PC-3 (cell line): ENCODE measurements around the gene KRT33A. TPM values are rescaled to one million over a fixed set of nuclear protein-coding genes. Genes with fewer than 3 reads are reported as not detected.

Experiments used
- ATAC-seq: fragments of 200-7000 bp; cut with Tn5 transposase; 2 replicates; pipeline ENCODE4 v1.9.1; 2020; ENCODE audit warnings: mild to moderate bottlenecking, moderate library complexity
- BruUV-seq: library from RNA; stranded (reverse); fragments of 400-500 nt; replicated peaks from 2 replicates; lab custom pipeline; 2021; lab: Mats Ljungman, UMichigan
- CTCF ChIA-PET: fragments of 300-600 bp; sonication (Branson Sonifier 250); formaldehyde crosslinking; loops from one replicate; lab custom pipeline; 2022; ENCODE audit warnings: antibody characterized with exemption; lab: Charles Lee
- POLR2A ChIA-PET: fragments of 300-600 bp; sonication (Branson Sonifier 250); formaldehyde crosslinking; loops from one replicate; lab custom pipeline; 2022; ENCODE audit warnings: antibody characterized with exemption; ENCODE audit not compliant: unreplicated experiment; lab: Charles Lee
- DNase-seq: peaks from one replicate; pipeline ENCODE4 v3.0.0-alpha.2; 2015
- H2AFZ ChIP-seq: fragments of 300-600 bp; sonication (generic); 2 replicates; pipeline ENCODE4 v1.6.0; 2016; ENCODE audit warnings: antibody characterized with exemption, low read length
- H3F3A ChIP-seq: fragments of 300-600 bp; sonication (generic); one replicate; pipeline ENCODE4 v1.6.0; 2017; ENCODE audit warnings: antibody characterized with exemption, low read length, control low read depth, mild to moderate bottlenecking; ENCODE audit not compliant: unreplicated experiment
- H3K27ac ChIP-seq: fragments of 300-600 bp; sonication (generic); 2 replicates; pipeline ENCODE4 v1.5.1; 2016; ENCODE audit warnings: mild to moderate bottlenecking, low read length
- H3K27me3 ChIP-seq: fragments of 300-600 bp; sonication (generic); 2 replicates; pipeline ENCODE4 v1.6.1; 2016; ENCODE audit warnings: low read length, mixed read lengths
- H3K36me3 ChIP-seq: fragments of 300-600 bp; sonication (generic); 2 replicates; pipeline ENCODE4 v1.6.1; 2016; ENCODE audit warnings: low read depth, mixed run types, low read length, mixed read lengths
- H3K4me1 ChIP-seq: fragments of 300-600 bp; sonication (generic); 2 replicates; pipeline ENCODE4 v1.5.1; 2016; ENCODE audit warnings: low read length; ENCODE audit not compliant: insufficient read depth
- H3K4me2 ChIP-seq: fragments of 300-600 bp; sonication (generic); 2 replicates; pipeline ENCODE4 v1.6.0; 2016; ENCODE audit warnings: low read length
- H3K4me3 ChIP-seq: fragments of 300-600 bp; sonication (generic); 2 replicates; pipeline ENCODE4 v1.5.1; 2016; ENCODE audit warnings: mild to moderate bottlenecking, low read length, mixed read lengths
- H3K79me2 ChIP-seq: fragments of 300-600 bp; sonication (generic); 2 replicates; pipeline ENCODE4 v1.6.1; 2017; ENCODE audit warnings: low read length, mixed read lengths
- H3K9ac ChIP-seq: fragments of 300-600 bp; sonication (generic); 2 replicates; pipeline ENCODE4 v1.6.0; 2016; ENCODE audit warnings: mild to moderate bottlenecking, low read length
- H3K9me2 ChIP-seq: fragments of 300-600 bp; sonication (generic); replicated peaks from 2 replicates; pipeline ENCODE4 v1.6.1; 2016; ENCODE audit warnings: mixed run types, low read length, mixed read lengths
- H3K9me3 ChIP-seq: fragments of 300-600 bp; sonication (generic); 2 replicates; pipeline ENCODE4 v1.6.1; 2016; ENCODE audit warnings: low read length, mixed read lengths
- H4K20me1 ChIP-seq: fragments of 300-600 bp; sonication (generic); 2 replicates; pipeline ENCODE4 v1.6.1; 2016; ENCODE audit warnings: low read length, mixed read lengths
- EZH2 ChIP-seq: fragments of 300-600 bp; sonication (generic); IDR thresholded peaks from one replicate; pipeline ENCODE4 v1.6.1; 2017; ENCODE audit warnings: antibody characterized with exemption, mild to moderate bottlenecking, low read length; ENCODE audit not compliant: unreplicated experiment
- EZH2phosphoT487 ChIP-seq: fragments of 300-600 bp; sonication (generic); IDR thresholded peaks from 2 replicates; pipeline ENCODE4 v1.6.1; 2018; ENCODE audit warnings: mild to moderate bottlenecking, antibody characterized with exemption, low read length, borderline replicate concordance
- intact Hi-C: fragments of 100-400 bp; cut with micrococcal nuclease; formaldehyde crosslinking; loops from 2 replicates; pipeline ENCODE4 v1.9.0; 2023
- total RNA-seq: library from RNA; depleted of rRNA; stranded (reverse); fragments of >200 nt; gene quantifications from 2 replicates; pipeline ENCODE4 v1.2.3, GENCODE V29; 2014
- TF ChIP-seq, protein P1 (sequence below): fragments of 300-600 bp; sonication (generic); conservative IDR thresholded peaks from 2 replicates; pipeline ENCODE4 v1.5.1; 2017; ENCODE audit warnings: antibody characterized with exemption, low read depth, mild to moderate bottlenecking, low read length

Gene KRT33A
- total RNA-seq, 1 experiment from 2014 or later: not detected

DNA sequence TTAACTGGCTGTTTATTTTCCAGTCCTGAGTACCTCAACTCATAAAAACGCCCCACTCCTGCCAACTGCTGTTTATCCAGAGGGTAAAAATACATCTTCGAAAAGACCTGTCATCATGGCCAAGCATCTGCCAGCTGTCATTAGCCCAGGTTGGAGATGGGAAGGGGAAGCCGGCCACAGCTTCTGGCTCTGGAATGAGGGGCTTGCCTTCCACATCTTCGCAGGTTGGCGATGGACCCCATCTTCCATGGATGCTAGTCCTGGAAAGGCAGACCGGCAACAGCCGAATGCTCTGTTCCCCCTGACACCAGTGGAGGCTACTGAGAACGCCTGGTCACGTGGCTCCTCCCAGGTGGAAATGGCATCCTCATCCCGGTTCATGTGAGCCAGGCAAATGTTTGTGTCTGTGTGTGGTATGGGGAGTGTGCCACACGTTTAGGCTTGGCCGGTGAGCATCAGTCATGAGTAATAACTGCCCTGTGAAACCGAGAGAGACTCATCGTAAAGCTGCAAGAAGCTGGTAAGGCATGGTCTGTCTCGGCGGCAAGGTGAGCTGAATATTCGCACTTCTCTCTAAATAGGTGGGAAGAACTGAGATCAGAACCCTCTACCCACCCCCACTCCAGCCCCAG, 34.7 kb downstream of the KRT33A start:
- H2AFZ ChIP-seq: no peak overlapping the region
- CTCF ChIA-PET: interaction anchor here (0.5 kb wide), 1 partner anchor 114 kb away, joined by 8 read pairs; no protein-coding TSS in a partner anchor

DNA sequence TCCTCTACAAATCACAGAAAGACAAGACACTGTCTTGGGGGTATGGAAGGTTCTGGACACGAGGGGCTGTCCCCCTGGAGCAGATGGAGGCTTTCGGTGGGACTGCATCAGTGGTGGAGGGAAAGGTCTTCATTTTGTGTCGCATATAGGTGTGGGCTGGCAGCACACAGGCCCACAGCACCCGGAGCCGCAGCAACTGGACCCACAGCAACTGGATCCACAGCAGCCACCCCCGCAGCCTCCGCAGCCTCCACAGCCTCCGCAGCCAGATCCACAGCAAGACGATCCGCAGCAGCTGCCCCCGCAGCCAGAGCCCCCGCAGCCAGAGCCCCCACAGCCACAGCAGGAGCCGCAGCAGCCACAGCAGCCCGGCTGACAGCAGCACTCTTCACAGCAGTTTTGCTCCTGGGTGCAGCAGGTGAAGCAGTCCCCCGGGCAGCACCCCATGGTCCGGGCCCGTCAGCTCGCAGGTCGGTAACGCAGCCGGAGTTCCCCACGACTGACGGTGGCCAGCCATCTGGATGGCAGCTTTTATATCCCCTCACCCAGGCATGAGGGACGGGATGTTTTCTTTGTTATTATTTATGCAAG, 35.3 kb downstream of the KRT33A start, which contains the start of gene KRTAP17-1:
Gene KRTAP17-1 (minus strand): TSS at position 507 of the 591 bp plus-strand sequence. CDS start 60 bp downstream, at position 447.
- H3F3A ChIP-seq: no peaks in the 10 kb centered on the region
- no peaks in the 10 kb centered on the region for H3K36me3 ChIP-seq
- no peak for DNase-seq
- intact Hi-C loops: no loop called here
- TF ChIP-seq EZH2phosphoT487 (no peak), EZH2 (no peak)
- TF ChIP-seq, protein P1, sequence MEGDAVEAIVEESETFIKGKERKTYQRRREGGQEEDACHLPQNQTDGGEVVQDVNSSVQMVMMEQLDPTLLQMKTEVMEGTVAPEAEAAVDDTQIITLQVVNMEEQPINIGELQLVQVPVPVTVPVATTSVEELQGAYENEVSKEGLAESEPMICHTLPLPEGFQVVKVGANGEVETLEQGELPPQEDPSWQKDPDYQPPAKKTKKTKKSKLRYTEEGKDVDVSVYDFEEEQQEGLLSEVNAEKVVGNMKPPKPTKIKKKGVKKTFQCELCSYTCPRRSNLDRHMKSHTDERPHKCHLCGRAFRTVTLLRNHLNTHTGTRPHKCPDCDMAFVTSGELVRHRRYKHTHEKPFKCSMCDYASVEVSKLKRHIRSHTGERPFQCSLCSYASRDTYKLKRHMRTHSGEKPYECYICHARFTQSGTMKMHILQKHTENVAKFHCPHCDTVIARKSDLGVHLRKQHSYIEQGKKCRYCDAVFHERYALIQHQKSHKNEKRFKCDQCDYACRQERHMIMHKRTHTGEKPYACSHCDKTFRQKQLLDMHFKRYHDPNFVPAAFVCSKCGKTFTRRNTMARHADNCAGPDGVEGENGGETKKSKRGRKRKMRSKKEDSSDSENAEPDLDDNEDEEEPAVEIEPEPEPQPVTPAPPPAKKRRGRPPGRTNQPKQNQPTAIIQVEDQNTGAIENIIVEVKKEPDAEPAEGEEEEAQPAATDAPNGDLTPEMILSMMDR: no peak
- H3K79me2 ChIP-seq: no peaks in the 10 kb centered on the region
- H3K4me3 ChIP-seq: no peak within 1 kb of the TSS
- no peak within 1 kb of the TSS for H3K27ac ChIP-seq
- H4K20me1 ChIP-seq: no peaks in the 10 kb centered on the region
- H3K27me3 ChIP-seq: no peaks in the 10 kb centered on the region
- H3K9me2 ChIP-seq: no peaks in the 10 kb centered on the region
- POLR2A ChIA-PET: no interaction called here
- CTCF ChIA-PET: no interaction called here
- BruUV-seq: no TSS peak
- 0 out of 2 replicates have a peak, but pooled peaks cover 4% of the 10 kb centered on the region for H3K9me3 ChIP-seq
- H3K4me1 ChIP-seq: no peaks in the 10 kb centered on the region
- no peak for ATAC-seq
- H2AFZ ChIP-seq: no peak within 1 kb of the TSS
- H3K4me2 ChIP-seq: no peak within 1 kb of the TSS
- no peak within 1 kb of the TSS for H3K9ac ChIP-seq

More for the DNA sequence above, 34.7 kb downstream of the KRT33A start:
- H3K9me2 ChIP-seq: no peaks in the 10 kb centered on the region
- 0 out of 2 replicates have a peak, but pooled peaks cover 4% of the 10 kb centered on the region for H3K9me3 ChIP-seq
- DNase-seq (no peak), ATAC-seq (no peak)
- H3K36me3 ChIP-seq: no peaks in the 10 kb centered on the region
- TF ChIP-seq EZH2 (no peak), EZH2phosphoT487 (no peak)
- TF ChIP-seq, protein P1: no peak
- H3K4me1 ChIP-seq: no peaks in the 10 kb centered on the region
- no peak overlapping the region for H3K27ac ChIP-seq
- no TSS peak for BruUV-seq
- H3K27me3 ChIP-seq: no peaks in the 10 kb centered on the region
- H4K20me1 ChIP-seq: no peaks in the 10 kb centered on the region
- intact Hi-C loops: no loop called here
- no peaks in the 10 kb centered on the region for H3F3A ChIP-seq
- H3K9ac ChIP-seq: no peak overlapping the region
- no peaks in the 10 kb centered on the region for H3K79me2 ChIP-seq
- POLR2A ChIA-PET: no interaction called here
- H3K4me2 ChIP-seq: no peak overlapping the region
- H3K4me3 ChIP-seq: no peak overlapping the region

DNA sequence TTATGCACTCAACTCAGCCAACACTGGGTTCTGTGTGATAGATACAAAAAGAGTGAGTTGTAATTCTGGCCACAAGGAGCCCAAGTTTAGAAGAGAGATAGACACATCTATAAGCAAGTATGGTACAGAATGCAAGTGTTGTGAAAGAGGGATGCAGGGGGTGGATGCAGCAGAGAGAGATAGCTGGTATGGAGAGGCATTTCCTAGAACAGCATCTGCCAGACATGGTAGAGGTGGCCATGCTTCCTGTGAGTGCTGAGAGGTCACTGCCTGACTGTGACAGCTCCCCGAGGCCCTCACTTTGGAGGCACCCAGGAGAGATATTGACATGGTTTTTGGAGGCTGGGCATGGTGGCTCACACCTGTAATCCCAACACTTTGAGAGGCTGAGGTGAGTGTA, 39.5 kb downstream of the KRT33A start:
- intact Hi-C loops: no loop called here
- no peaks in the 10 kb centered on the region for H3K9me2 ChIP-seq
- H3K79me2 ChIP-seq: no peaks in the 10 kb centered on the region
- no peaks in the 10 kb centered on the region for H3F3A ChIP-seq
- POLR2A ChIA-PET: no interaction called here
- no peaks in the 10 kb centered on the region for H3K27me3 ChIP-seq
- no peak for ATAC-seq
- no TSS peak for BruUV-seq
- CTCF ChIA-PET: no interaction called here
- DNase-seq: no peak
- TF ChIP-seq EZH2phosphoT487 (no peak), EZH2 (no peak)
- TF ChIP-seq, protein P1: no peak
- H3K4me3 ChIP-seq: no peak overlapping the region
- no peaks in the 10 kb centered on the region for H4K20me1 ChIP-seq
- H3K9me3 ChIP-seq: no peaks in the 10 kb centered on the region
- no peak overlapping the region for H2AFZ ChIP-seq
- H3K36me3 ChIP-seq: no peaks in the 10 kb centered on the region
- H3K4me1 ChIP-seq: no peaks in the 10 kb centered on the region
- H3K27ac ChIP-seq: no peak overlapping the region
- no peak overlapping the region for H3K9ac ChIP-seq
- H3K4me2 ChIP-seq: no peak overlapping the region
